Measurements from ENCODE around the gene KRTAP17-1. TPM values are rescaled to one million over a fixed set of nuclear protein-coding genes. Genes with fewer than 3 reads are reported as not detected.

KRTAP17-1 gene
- total RNA-seq, 1 experiment from 2014 or later, result not detected

DNA sequence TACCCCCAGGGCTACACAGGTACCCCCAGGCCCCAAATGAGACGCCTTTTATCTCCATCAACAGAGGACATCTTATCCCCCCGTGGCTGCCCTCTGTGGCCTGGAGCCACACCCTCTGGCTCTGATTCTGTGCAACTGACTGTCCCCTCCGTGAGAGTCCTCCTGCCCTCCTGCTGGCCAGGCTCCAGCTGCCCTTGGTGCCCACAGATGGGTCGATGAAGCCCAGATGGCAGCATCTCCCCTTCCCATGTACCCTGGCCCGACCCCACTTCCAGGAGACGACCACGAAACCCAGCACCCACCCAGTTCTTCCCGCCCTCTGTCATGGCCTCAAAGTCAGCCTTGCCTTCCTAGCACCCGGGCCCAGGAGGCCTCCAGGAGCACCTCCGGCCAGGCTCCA is 9.6 kb upstream of the KRTAP17-1 start:
- TF ChIP-seq, protein P1, sequence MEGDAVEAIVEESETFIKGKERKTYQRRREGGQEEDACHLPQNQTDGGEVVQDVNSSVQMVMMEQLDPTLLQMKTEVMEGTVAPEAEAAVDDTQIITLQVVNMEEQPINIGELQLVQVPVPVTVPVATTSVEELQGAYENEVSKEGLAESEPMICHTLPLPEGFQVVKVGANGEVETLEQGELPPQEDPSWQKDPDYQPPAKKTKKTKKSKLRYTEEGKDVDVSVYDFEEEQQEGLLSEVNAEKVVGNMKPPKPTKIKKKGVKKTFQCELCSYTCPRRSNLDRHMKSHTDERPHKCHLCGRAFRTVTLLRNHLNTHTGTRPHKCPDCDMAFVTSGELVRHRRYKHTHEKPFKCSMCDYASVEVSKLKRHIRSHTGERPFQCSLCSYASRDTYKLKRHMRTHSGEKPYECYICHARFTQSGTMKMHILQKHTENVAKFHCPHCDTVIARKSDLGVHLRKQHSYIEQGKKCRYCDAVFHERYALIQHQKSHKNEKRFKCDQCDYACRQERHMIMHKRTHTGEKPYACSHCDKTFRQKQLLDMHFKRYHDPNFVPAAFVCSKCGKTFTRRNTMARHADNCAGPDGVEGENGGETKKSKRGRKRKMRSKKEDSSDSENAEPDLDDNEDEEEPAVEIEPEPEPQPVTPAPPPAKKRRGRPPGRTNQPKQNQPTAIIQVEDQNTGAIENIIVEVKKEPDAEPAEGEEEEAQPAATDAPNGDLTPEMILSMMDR (conservative IDR thresholded peaks at IDR 0.05), result no peak
- no peaks in the 10 kb centered on the region for H3K79me2 ChIP-seq (ENCODE audit: insufficient read depth, low read length)
- no peak overlapping the region for H3K14ac ChIP-seq (ENCODE audit: insufficient read depth, low read length)
- no peak overlapping the region for H2BK5ac ChIP-seq (ENCODE audit: insufficient read length, low read length)
- no peak overlapping the region for H3K27ac ChIP-seq (ENCODE audit: insufficient read length, low read depth, low read length)
- H3K9me3 Mint-ChIP-seq, result peaks cover 6% of the 10 kb centered on the region in 2 experiments
- H4K20me1 ChIP-seq (ENCODE audit: control insufficient read depth, insufficient read depth, insufficient read length), result no peaks in the 10 kb centered on the region
- no peak overlapping the region for H2AFZ ChIP-seq (ENCODE audit: low read length)
- no peaks in the 10 kb centered on the region for H3K9me3 ChIP-seq (ENCODE audit: control insufficient read depth, low read depth, low read length)
- H3K18ac ChIP-seq (ENCODE audit: insufficient read length, low read depth, low read length), result no peak overlapping the region
- no peak overlapping the region for H4K8ac ChIP-seq (replicated peaks; ENCODE audit: insufficient read length, low read depth, low read length)
- no peaks in the 10 kb centered on the region for H3K79me1 ChIP-seq (ENCODE audit: insufficient read depth, low read depth, low read length, poor library complexity, severe bottlenecking)
- H4K91ac ChIP-seq (ENCODE audit: insufficient read length, low read depth, low read length), result no peak overlapping the region
- no peak overlapping the region for H3K23ac ChIP-seq (ENCODE audit: insufficient read length, low read depth, low read length)
- H3K4me1 Mint-ChIP-seq, result peaks cover 3 to 4% of the 10 kb centered on the region in 2 experiments; a peak in 2 of 4 replicates
- H4K5ac ChIP-seq (ENCODE audit: insufficient read length, low read depth, low read length), result no peak overlapping the region
- no peak overlapping the region for H3K27ac Mint-ChIP-seq
- no peak overlapping the region for H3T11ph ChIP-seq (ENCODE audit: low read length)
- H3K4me2 ChIP-seq (ENCODE audit: insufficient read depth, insufficient read length, low read length), result no peak overlapping the region
- no peak overlapping the region for H3K4me3 Mint-ChIP-seq
- peaks cover 0 to 6% (median under 1%) of the 10 kb centered on the region in 3 experiments; a peak in 1 of 7 replicates for H3K36me3 Mint-ChIP-seq (ENCODE audit: insufficient read depth in 1 of 3, low read depth in 3 of 3)
- no peak overlapping the region for H3K4ac ChIP-seq (ENCODE audit: low read depth, low read length)
- no peak overlapping the region for H2AK5ac ChIP-seq (ENCODE audit: insufficient read length, low read length)
- H3K9ac ChIP-seq (ENCODE audit: extremely low read depth, insufficient read length, low read length), result no peak overlapping the region
- H3K56ac ChIP-seq (ENCODE audit: insufficient read length, low read depth, low read length), result no peak overlapping the region
- H3K27me3 ChIP-seq (ENCODE audit: insufficient read depth, low read length), result no peaks in the 10 kb centered on the region
- H3K23me2 ChIP-seq (ENCODE audit: insufficient read length, low read depth, low read length, poor library complexity, severe bottlenecking), result no peaks in the 10 kb centered on the region
- no CpG with 5 or more reads among the region's 10 CpGs for WGBS (ENCODE audit: extremely low coverage, insufficient read length, low lambda C conversion rate)
- H2BK15ac ChIP-seq (ENCODE audit: low read depth, low read length), result no peak overlapping the region
- H3K27me3 Mint-ChIP-seq (ENCODE audit: low read depth), result peaks cover 2% of the 10 kb centered on the region; the same call in 1 of the 2 replicates
- DNase-seq, result no peak
- H2BK120ac ChIP-seq (ENCODE audit: low read depth, low read length, poor library complexity, severe bottlenecking), result no peak overlapping the region
- H2BK20ac ChIP-seq (ENCODE audit: low read depth, low read length, poor library complexity, severe bottlenecking), result no peak overlapping the region
- H3K4me1 ChIP-seq (ENCODE audit: insufficient read depth, low read length), result no peaks in the 10 kb centered on the region
- no peak overlapping the region for H2BK12ac ChIP-seq (ENCODE audit: insufficient read length, low read depth, low read length)

Measured in H9 (cell line).